H9 (cell line): ENCODE measurements around the gene TRAFD1. TPM values are rescaled to one million over a fixed set of nuclear protein-coding genes. Genes with fewer than 3 reads are reported as not detected.

Experiments
- DNase-seq: peaks from one replicate; pipeline ENCODE4 v3.0.0-alpha.2; 2017
- H2AFZ ChIP-seq: one replicate; pipeline ENCODE4 v1.6.1; 2013; ENCODE audit warnings: mild to moderate bottlenecking, low read length, control low read depth, moderate library complexity
- H2AK5ac ChIP-seq: 2 replicates; pipeline ENCODE4 v1.6.1; 2013; ENCODE audit warnings: low read length, control low read depth, mixed read lengths; ENCODE audit not compliant: insufficient read length
- H2BK120ac ChIP-seq: one replicate; pipeline ENCODE4 v1.6.1; 2013; ENCODE audit warnings: low read depth, mild to moderate bottlenecking, low read length, control low read depth, inconsistent platforms; ENCODE audit not compliant: poor library complexity, severe bottlenecking
- H2BK12ac ChIP-seq: 2 replicates; pipeline ENCODE4 v1.6.1; 2013; ENCODE audit warnings: low read length, control low read depth, mixed read lengths, low read depth; ENCODE audit not compliant: insufficient read length
- H2BK15ac ChIP-seq: 2 replicates; pipeline ENCODE4 v1.6.1; 2013; ENCODE audit warnings: low read depth, low read length, control low read depth
- H2BK20ac ChIP-seq: one replicate; pipeline ENCODE4 v1.6.1; 2013; ENCODE audit warnings: low read depth, mild to moderate bottlenecking, low read length, control low read depth, inconsistent platforms; ENCODE audit not compliant: poor library complexity, severe bottlenecking
- H2BK5ac ChIP-seq: 2 replicates; pipeline ENCODE4 v1.6.1; 2013; ENCODE audit warnings: low read length, control low read depth, mixed read lengths; ENCODE audit not compliant: insufficient read length
- H3K14ac ChIP-seq: 2 replicates; pipeline ENCODE4 v1.6.1; 2013; ENCODE audit warnings: low read length, control low read depth; ENCODE audit not compliant: insufficient read depth
- H3K18ac ChIP-seq: 2 replicates; pipeline ENCODE4 v1.6.1; 2013; ENCODE audit warnings: low read depth, mild to moderate bottlenecking, mixed read lengths, low read length, control low read depth; ENCODE audit not compliant: insufficient read length
- H3K23ac ChIP-seq: 2 replicates; pipeline ENCODE4 v1.6.1; 2013; ENCODE audit warnings: low read length, control low read depth, mixed read lengths, low read depth; ENCODE audit not compliant: insufficient read length
- H3K23me2 ChIP-seq: 2 replicates; pipeline ENCODE4 v1.6.1; 2013; ENCODE audit warnings: low read depth, mild to moderate bottlenecking, mixed read lengths, low read length, control low read depth; ENCODE audit not compliant: insufficient read length, poor library complexity, severe bottlenecking
- H3K27ac ChIP-seq: 2 replicates; pipeline ENCODE4 v1.5.1; 2013; ENCODE audit warnings: low read length, control low read depth, mixed read lengths, low read depth; ENCODE audit not compliant: insufficient read length
- H3K27me3 ChIP-seq: 2 replicates; pipeline ENCODE4 v1.6.1; 2013; ENCODE audit warnings: low read length, control low read depth, inconsistent platforms; ENCODE audit not compliant: insufficient read depth
- H3K4ac ChIP-seq: 2 replicates; pipeline ENCODE4 v1.6.1; 2013; ENCODE audit warnings: low read depth, mild to moderate bottlenecking, control low read depth, inconsistent platforms, low read length, moderate library complexity
- H3K4me1 ChIP-seq: 2 replicates; pipeline ENCODE4 v1.6.1; 2013; ENCODE audit warnings: low read length, control low read depth, inconsistent platforms; ENCODE audit not compliant: insufficient read depth
- H3K4me2 ChIP-seq: 2 replicates; pipeline ENCODE4 v1.6.1; 2013; ENCODE audit warnings: low read length, control low read depth, mixed read lengths; ENCODE audit not compliant: insufficient read length, insufficient read depth
- H3K56ac ChIP-seq: 2 replicates; pipeline ENCODE4 v1.6.1; 2013; ENCODE audit warnings: low read depth, mild to moderate bottlenecking, mixed read lengths, low read length, control low read depth; ENCODE audit not compliant: insufficient read length
- H3K79me1 ChIP-seq: 2 replicates; pipeline ENCODE4 v1.6.1; 2013; ENCODE audit warnings: low read depth, mild to moderate bottlenecking, moderate library complexity, low read length, control low read depth, inconsistent platforms; ENCODE audit not compliant: insufficient read depth, poor library complexity, severe bottlenecking
- H3K79me2 ChIP-seq: 2 replicates; pipeline ENCODE4 v1.6.1; 2013; ENCODE audit warnings: low read length, control low read depth, inconsistent platforms; ENCODE audit not compliant: insufficient read depth
- H3K9ac ChIP-seq: 2 replicates; pipeline ENCODE4 v1.6.1; 2013; ENCODE audit warnings: low read length, control low read depth, mixed read lengths; ENCODE audit not compliant: insufficient read length; ENCODE audit errors: extremely low read depth
- H3K9me3 ChIP-seq: one replicate; pipeline ENCODE4 v1.6.1; 2013; ENCODE audit warnings: low read depth, low read length, inconsistent platforms; ENCODE audit not compliant: control insufficient read depth
- H3T11ph ChIP-seq: one replicate; pipeline ENCODE4 v1.6.1; 2013; ENCODE audit warnings: mild to moderate bottlenecking, low read length, control low read depth, inconsistent platforms
- H4K20me1 ChIP-seq: one replicate; pipeline ENCODE4 v1.6.1; 2013; ENCODE audit not compliant: control insufficient read depth, insufficient read length, insufficient read depth
- H4K5ac ChIP-seq: 2 replicates; pipeline ENCODE4 v1.6.1; 2013; ENCODE audit warnings: low read depth, mild to moderate bottlenecking, mixed read lengths, low read length, control low read depth; ENCODE audit not compliant: insufficient read length
- H4K8ac ChIP-seq: replicated peaks from 2 replicates; pipeline ENCODE4 v1.6.1; 2013; ENCODE audit warnings: low read length, control low read depth, mixed read lengths, low read depth; ENCODE audit not compliant: insufficient read length
- H4K91ac ChIP-seq: 2 replicates; pipeline ENCODE4 v1.6.1; 2013; ENCODE audit warnings: low read depth, mild to moderate bottlenecking, moderate library complexity, mixed read lengths, low read length, control low read depth; ENCODE audit not compliant: insufficient read length
- H3K27ac Mint-ChIP-seq, 3 experiments: 2 replicates in 2 of 3; 3 replicates in 1 of 3; pipeline ENCODE4 v1.8.0; 2020 to 2021; ENCODE audit warnings: mixed read lengths in 3 of 3, mild to moderate bottlenecking in 1 of 3, moderate library complexity in 1 of 3
- H3K27me3 Mint-ChIP-seq: 2 replicates; pipeline ENCODE4 v1.8.0; 2021; ENCODE audit warnings: low read depth, mild to moderate bottlenecking, moderate library complexity, mixed read lengths
- H3K36me3 Mint-ChIP-seq, 3 experiments: 2 replicates in 2 of 3; 3 replicates in 1 of 3; pipeline ENCODE4 v1.8.0; 2020 to 2021; ENCODE audit warnings: low read depth in 3 of 3, mixed read lengths in 3 of 3; ENCODE audit not compliant: insufficient read depth in 1 of 3
- H3K4me1 Mint-ChIP-seq, 2 experiments: 2 replicates each; pipeline ENCODE4 v1.8.0; 2020; ENCODE audit warnings: mixed read lengths in 2 of 2
- H3K4me3 Mint-ChIP-seq, 2 experiments: 2 replicates in 1 of 2; 3 replicates in 1 of 2; pipeline ENCODE4 v1.8.0; 2020 to 2021; ENCODE audit warnings: mild to moderate bottlenecking in 2 of 2, mixed read lengths in 2 of 2, moderate library complexity in 1 of 2
- H3K9me3 Mint-ChIP-seq, 2 experiments: 2 replicates in 1 of 2; 3 replicates in 1 of 2; pipeline ENCODE4 v1.8.0; 2020; ENCODE audit warnings: mild to moderate bottlenecking in 2 of 2, mixed read lengths in 2 of 2, moderate library complexity in 1 of 2
- WGBS: extraction: QIAGEN DNeasy Blood & Tissue Kit; methylation state at CpG from one replicate; pipeline ENCODE4 v1.1.7; 2013; ENCODE audit warnings: missing lambda C conversion rate, low lambda C conversion rate, mixed read lengths; ENCODE audit not compliant: insufficient read length; ENCODE audit errors: extremely low coverage; 5-methylcytosine and 5-hydroxymethylcytosine counted together
- total RNA-seq: library from RNA; stranded (reverse); gene quantifications from 2 replicates; pipeline ENCODE4 v1.2.1, GENCODE V29; 2021
- TF ChIP-seq, protein P1 (sequence below): fragments of 200-600 bp; sonication (generic); conservative IDR thresholded peaks from 3 replicates; pipeline ENCODE4 v1.8.0; 2021; ENCODE audit warnings: antibody characterized with exemption, mild to moderate bottlenecking

The TRAFD1 gene
- total RNA-seq, 1 experiment from 2014 or later = 32.0 TPM

DNA sequence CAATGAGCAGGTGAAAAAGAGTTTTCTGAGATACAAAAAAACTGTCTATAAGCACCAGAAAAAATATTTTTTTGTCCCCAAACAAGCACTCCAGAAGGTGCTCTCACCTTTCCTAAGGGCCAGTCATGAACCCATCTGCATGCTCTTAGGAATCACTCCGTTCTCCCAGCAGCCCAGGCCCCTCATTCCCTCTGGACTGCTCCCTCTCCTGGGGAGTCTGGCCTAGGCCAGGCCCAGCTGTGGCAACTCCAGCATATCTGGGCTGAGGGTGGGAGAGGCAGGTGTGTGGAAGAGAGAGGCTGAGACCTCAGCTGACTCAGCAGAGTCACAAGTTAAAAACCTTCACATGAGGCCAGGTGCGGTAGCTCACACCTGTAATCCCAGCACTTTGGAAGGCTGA lies 54.6 kb downstream of the TRAFD1 start:
- no peak overlapping the region for H3K56ac ChIP-seq
- H3K4me2 ChIP-seq = no peak overlapping the region
- no peak overlapping the region for H3K18ac ChIP-seq
- no peak overlapping the region for H4K91ac ChIP-seq
- H2BK5ac ChIP-seq = no peak overlapping the region
- H3K36me3 Mint-ChIP-seq = peaks cover 13 to 43% (median 36%) of the 10 kb centered on the region in 3 experiments
- no peaks in the 10 kb centered on the region for H4K20me1 ChIP-seq
- no peak overlapping the region for H3K14ac ChIP-seq
- no peak overlapping the region for H3K4ac ChIP-seq
- H4K5ac ChIP-seq = no peak overlapping the region
- H2BK20ac ChIP-seq = no peak overlapping the region
- TF ChIP-seq, protein P1, sequence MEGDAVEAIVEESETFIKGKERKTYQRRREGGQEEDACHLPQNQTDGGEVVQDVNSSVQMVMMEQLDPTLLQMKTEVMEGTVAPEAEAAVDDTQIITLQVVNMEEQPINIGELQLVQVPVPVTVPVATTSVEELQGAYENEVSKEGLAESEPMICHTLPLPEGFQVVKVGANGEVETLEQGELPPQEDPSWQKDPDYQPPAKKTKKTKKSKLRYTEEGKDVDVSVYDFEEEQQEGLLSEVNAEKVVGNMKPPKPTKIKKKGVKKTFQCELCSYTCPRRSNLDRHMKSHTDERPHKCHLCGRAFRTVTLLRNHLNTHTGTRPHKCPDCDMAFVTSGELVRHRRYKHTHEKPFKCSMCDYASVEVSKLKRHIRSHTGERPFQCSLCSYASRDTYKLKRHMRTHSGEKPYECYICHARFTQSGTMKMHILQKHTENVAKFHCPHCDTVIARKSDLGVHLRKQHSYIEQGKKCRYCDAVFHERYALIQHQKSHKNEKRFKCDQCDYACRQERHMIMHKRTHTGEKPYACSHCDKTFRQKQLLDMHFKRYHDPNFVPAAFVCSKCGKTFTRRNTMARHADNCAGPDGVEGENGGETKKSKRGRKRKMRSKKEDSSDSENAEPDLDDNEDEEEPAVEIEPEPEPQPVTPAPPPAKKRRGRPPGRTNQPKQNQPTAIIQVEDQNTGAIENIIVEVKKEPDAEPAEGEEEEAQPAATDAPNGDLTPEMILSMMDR = peak; percentile 32; the same call in 2 of the 3 replicates
- peak; percentile 63 for DNase-seq
- H3K27ac Mint-ChIP-seq = peak overlapping the region in 2 of 3 experiments; percentile 74 to 83; a peak in 3 of 7 replicates
- H3K23ac ChIP-seq = no peak overlapping the region
- H2BK120ac ChIP-seq = no peak overlapping the region
- WGBS = no CpG with 5 or more reads among the region's 2 CpGs
- H2AK5ac ChIP-seq = no peak overlapping the region
- H3K79me2 ChIP-seq = no peaks in the 10 kb centered on the region
- H3K27me3 Mint-ChIP-seq = no peaks in the 10 kb centered on the region
- H3K79me1 ChIP-seq = no peaks in the 10 kb centered on the region
- H3K27me3 ChIP-seq = no peaks in the 10 kb centered on the region
- no peaks in the 10 kb centered on the region for H3K9me3 ChIP-seq
- H3K4me1 Mint-ChIP-seq = peaks cover 21 to 23% of the 10 kb centered on the region in 2 experiments
- no peak overlapping the region for H3T11ph ChIP-seq
- H3K9me3 Mint-ChIP-seq = no peaks in the 10 kb centered on the region
- H4K8ac ChIP-seq = no peak overlapping the region
- no peak overlapping the region for H2BK12ac ChIP-seq
- H2AFZ ChIP-seq = no peak overlapping the region
- H3K9ac ChIP-seq = no peak overlapping the region
- no peaks in the 10 kb centered on the region for H3K23me2 ChIP-seq
- peaks cover 7% of the 10 kb centered on the region for H3K4me1 ChIP-seq
- H3K27ac ChIP-seq = no peak overlapping the region
- no peak overlapping the region for H3K4me3 Mint-ChIP-seq
- no peak overlapping the region for H2BK15ac ChIP-seq
